Measurements from ENCODE around the gene KRTAP24-1.

Gene KRTAP24-1

DNA sequence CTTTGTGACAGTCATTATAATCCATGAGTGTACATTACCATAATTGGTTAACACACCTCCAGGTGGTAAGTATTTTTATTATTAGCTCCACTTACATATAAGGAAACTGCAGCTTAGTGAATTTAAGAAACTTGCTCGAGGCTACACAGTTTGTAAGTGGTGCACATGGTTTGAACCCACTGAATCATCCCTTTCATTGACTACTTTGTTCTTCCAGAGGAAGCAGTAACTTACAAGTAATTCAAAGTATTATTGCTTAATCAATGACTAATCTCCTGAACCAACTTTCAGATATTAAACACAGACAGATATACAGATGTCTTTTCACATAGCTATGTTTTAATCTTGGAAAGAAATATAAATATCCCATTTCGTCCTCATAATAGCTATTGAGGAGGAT, 48.1 kb downstream of the KRTAP24-1 start:
- no peak for DNase-seq (ENCODE audit: low read depth in 2 of 2)

DNA sequence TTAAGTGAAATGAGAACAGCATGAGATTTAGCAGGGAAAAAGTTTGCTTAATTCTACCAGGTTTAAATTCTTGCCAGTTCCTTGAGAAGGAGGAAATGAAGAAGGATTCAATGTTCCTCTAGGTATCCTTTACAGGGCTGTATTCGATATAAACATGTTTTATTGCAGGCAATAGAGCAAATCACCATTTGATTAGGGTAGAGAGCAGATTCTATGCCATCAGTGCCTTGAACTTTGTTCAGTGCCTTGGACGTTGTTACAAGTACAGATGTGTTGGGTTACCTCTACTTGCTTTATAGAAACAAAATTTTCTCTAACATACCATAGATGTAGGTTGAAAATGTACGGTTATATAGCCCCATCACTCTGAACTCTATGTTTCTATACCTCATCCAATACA, 48.7 kb downstream of the KRTAP24-1 start:
- DNase-seq (ENCODE audit: low read depth in 2 of 2), result no peak

DNA sequence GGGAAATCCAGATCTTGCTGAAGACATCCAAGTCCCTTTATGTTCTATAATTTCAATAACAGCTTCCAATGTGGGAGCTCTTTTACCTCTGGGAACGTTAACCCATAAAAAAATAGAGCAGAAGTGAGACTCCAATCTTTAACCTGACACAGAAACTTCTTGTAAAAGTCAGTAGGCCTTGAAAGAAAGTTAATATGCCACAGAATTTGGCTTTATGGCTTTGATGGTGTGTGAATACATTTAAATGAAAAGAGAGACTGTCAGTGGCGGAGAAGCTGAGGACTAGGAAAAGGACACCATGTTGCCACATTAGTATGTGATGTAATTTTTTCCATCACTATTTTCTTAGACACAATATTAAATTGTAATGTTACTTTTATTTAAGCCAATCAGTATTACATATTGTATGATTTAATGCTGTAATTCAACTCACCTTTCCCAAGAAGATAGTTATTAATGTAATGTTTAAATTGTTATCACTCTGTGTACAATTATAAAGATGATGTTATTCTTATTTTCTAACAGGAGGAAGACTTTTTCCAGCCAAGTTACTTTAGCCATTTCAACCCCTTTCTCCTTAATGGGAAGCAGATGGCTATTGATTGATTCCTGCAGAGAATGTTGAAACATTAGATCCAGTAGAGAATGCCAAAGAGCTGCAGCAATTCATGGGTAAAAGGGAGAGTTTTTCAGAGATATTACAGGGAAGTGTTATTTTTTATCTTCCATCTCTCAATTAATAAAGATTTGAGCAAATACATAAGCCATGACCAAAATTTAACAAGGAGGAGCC, 49.3 kb downstream of the KRTAP24-1 start:
- no peak for DNase-seq (ENCODE audit: low read depth in 2 of 2)

DNA sequence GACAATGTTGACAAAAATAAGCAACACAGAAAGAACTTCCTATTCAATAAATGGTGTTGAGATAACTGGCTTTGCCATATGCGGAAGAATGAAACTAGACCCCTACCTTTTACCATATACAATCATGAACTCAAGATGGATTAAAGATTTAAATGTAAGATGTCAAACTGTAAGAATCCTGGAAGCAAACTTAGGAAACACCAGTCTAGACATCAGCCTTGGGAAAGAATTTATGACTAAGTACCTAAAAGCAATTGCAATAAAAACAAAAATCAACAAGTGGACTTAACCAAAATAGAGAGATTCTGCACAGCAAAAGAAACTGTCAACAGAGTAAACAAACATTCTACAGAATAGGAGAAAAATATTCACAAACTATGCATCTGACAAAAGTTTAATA, 50.7 kb downstream of the KRTAP24-1 start:
- DNase-seq (ENCODE audit: low read depth in 2 of 2), result no peak
